Hematopoietic multipotent progenitor cell (in vitro differentiated cells): ENCODE measurements around the gene AIDA. TPM values are rescaled to one million over a fixed set of nuclear protein-coding genes. Genes with fewer than 3 reads are reported as not detected.
"Not testable (repeated sequence)": the region's sequence is repeated elsewhere in the genome, so short reads cannot be mapped to it uniquely, and the experiment has no call there.

ENCODE experiments used
- DNase-seq, 3 donors: peaks; one replicate each; pipeline ENCODE4 v3.0.0-alpha.2; 2011 to 2015; ENCODE audit warnings: low read depth in 2 of 3, low spot score in 2 of 3
- total RNA-seq: library from RNA; depleted of rRNA; stranded (reverse); fragments of >200 nt; gene quantifications from one replicate; pipeline ENCODE4 v1.2.3, GENCODE V29; 2012

Gene AIDA, protein sequence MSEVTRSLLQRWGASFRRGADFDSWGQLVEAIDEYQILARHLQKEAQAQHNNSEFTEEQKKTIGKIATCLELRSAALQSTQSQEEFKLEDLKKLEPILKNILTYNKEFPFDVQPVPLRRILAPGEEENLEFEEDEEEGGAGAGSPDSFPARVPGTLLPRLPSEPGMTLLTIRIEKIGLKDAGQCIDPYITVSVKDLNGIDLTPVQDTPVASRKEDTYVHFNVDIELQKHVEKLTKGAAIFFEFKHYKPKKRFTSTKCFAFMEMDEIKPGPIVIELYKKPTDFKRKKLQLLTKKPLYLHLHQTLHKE
- 11.6 TPM for total RNA-seq

DNA sequence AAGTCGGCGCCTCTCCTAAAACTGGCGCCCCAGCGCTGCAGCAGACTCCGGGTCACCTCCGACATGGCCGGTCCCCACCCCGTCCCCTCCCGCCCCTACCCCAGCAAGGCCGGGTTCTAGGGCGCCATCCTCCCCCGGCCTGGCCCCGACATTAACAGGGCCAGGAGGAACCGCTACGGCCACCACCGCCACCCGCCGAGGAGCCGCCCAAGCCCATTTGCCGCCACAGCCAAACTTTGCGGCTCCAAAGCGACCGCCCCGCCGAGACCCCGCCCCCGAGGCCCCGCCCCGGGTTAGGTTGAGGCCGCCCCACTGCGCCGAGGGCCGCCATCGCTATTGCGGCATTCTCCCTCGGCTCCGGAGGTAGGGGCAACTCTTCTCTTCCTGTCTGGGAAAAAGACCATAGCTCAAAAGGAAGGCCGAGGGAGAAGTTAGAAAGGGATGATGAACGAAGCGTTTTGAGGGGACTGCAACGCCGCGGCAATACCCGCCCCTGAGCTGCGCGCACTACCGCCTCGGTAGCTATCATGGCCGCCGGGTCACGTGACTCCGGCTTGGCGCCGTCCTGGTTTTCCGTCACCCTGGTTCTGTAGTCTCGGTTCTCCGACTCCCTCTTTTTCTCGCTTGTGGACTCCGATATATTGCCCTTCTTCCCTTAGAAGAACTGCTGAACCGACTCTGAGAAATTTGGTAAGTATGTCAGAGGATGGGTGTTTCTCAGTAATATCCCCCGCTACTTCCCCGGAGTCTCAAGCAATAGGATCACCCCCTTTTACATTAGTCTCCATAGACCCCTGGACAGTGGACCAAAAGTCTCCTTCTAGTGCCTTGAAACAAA, at the start of gene AIDA, which contains the start of gene BROX:
Gene AIDA (minus strand): TSS at position 239 of the 838 bp plus-strand sequence. CDS start 174 bp downstream, at position 65.
Gene BROX (plus strand): TSS at position 312 of the 838 bp plus-strand sequence. CDS start 3,136 bp downstream, outside the sequence.
- peak; percentile 87 to 93 (median 88) for DNase-seq

DNA sequence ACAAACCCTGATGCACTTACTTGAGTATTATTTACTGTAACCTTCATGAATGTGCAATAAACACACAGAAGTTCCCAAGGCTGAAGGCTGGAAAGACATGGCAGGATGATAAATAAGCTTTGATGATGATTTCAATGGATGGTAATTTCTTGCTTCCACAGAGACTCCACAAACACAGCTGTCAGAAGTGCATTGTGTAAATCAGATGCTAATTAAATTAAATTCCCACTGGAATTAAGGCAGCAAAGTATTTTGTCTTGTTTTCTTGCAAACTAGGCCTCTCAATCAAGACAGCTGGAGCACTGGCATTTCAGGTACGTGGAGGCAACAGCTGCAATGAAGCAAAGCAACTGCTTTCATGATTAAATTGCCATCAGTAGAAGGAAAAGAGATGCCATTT, 48.8 kb upstream of the AIDA start:
- DNase-seq, result no peak

DNA sequence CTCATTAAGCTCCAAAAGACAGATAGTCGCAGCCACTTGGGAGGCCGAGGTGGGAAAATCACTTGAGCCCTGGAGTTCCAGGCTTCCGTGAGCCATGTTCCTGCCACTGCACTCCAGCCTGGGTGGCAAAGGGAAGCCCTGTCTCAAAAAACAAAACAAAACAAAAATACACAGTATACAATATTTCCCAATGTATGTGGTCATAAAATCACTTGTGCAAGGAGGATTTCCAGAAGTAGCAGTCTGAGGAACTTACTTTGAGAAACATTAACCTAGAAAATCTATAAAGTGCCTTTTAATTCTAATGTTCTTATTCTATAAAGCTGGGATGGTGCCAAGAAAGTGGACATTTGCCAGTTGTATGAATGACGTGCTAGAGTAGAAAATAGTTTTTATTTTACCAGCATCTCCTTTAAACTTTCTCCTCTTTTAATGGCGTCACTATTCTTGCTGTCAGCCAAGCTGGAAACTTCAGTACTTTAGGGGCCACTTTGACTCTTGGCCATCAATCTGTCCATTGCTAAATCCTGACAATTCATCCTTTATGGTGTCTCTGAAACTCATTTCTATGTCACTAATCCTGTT, 47.3 kb upstream of the AIDA start:
- no peak for DNase-seq

DNA sequence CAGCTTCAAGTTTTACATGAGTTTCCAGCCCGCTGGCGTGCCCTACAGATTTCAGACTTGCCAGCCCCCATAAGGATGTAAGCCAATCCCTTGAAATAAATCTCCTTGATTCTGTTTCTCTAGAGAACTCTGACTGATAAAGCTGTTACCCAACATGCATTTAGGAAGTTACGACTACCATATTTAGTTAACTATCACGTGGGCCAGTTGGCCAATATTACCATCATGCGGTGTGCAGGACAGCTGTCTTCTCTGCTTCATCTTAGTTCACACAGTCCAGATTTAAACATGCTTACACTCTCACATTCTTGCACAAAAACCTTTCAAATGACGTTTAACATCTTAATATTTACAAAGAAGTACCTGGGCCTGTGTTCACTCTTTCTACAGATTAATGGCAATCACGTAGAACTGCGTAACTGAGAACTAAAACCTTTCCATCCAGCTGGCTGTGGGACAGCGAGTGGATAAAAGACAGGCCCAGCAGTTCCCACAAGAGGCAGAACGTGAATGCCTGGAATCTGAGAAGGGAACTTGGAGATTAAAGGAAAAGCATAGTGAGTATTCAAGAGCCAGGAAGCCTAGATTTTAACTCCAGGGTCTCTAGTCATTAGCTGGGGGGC, 45.5 kb upstream of the AIDA start:
- DNase-seq, result no peak

DNA sequence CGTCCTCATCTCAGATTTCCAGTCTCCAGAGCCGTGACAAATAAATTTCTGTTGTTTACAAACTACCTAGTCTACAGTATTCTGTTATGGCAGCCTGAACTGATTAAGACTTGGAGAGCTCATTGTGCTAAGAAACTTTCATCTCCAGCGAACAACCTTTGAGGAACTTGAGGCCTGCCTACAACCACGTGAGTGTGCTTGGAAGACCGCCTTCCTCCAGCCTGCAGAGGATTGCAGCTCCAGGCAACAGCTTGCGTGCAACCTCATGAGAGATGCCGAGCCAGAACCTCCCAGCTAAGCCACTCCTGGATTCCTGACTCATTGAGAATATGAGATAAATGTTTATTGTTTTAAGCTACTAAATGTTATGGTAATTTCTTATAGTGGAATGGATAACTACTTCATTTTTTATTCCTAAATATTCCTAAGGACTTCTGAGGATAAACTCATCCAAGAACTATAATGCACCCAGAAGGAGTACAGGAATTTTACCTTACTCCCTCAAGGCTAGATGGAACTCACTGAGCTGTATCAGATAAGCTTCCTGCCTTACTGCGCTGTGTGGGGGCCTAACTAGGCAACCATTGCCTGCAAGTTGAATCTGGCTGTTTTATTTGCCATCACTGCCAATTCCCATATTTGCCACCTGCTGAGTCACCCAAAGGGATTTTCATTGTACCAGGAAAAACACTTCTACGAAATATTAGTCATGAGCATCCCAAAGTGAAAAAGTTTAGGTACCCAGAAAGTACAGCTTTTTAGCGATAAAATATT, 42.3 kb upstream of the AIDA start:
- peak in 1 of 3 donors; percentile 51 for DNase-seq

DNA sequence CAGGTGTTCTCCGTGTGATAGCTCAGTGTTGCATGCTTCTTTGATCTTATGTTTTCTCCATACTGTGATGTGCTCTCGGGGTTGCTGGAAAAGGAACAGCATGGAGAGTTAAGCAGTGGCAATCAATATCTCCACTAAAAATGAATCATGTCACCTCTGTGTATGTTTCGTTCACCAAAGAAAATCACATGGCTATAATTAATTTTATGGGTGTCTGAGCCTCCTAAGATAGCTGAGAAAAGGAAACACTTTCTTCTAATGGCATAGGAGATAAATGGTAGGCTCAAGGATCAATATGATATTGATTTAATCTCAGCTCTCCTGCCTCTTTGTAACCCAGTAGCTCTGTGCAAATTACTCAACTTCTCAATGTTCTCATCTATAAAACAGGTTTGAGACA, 39.0 kb upstream of the AIDA start:
- DNase-seq, result no peak

DNA sequence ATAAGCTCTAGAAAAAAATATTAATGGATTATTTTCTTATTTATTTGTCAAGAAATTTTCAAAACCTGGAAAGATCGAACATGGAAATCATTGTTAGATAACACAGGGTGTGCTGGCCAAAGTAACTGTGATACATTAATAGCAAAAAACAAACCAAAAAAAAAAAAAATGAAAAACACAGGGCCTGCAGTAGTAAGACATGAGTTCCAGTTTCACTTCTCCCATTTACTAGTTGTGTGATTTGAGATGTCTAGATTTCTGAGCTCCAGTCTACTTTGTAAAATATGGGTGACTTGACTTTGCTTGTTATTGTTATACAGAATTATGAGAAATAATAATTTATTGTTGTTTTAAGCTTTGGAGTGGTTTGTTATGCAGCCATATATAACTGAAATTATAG, 38.4 kb upstream of the AIDA start:
- no peak for DNase-seq

DNA sequence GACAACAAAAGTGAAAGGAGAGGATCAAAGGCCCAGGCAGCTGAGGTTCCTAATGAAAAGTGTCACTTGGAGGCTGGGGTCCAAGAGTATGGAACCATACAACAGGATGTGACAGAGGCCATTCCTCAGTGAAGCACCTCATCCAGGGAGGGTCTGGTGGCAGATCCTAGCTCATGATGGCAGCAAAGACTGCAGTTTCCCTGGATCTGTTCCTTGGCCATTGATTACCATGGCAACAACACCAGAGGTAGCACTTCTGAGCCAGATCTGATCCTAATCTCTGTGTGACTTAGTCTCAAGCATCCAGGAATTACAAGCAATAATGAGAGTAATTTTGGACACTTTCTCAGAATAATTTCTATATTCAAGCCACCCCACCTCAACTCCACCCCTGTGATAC, 37.6 kb upstream of the AIDA start:
- DNase-seq, result no peak

DNA sequence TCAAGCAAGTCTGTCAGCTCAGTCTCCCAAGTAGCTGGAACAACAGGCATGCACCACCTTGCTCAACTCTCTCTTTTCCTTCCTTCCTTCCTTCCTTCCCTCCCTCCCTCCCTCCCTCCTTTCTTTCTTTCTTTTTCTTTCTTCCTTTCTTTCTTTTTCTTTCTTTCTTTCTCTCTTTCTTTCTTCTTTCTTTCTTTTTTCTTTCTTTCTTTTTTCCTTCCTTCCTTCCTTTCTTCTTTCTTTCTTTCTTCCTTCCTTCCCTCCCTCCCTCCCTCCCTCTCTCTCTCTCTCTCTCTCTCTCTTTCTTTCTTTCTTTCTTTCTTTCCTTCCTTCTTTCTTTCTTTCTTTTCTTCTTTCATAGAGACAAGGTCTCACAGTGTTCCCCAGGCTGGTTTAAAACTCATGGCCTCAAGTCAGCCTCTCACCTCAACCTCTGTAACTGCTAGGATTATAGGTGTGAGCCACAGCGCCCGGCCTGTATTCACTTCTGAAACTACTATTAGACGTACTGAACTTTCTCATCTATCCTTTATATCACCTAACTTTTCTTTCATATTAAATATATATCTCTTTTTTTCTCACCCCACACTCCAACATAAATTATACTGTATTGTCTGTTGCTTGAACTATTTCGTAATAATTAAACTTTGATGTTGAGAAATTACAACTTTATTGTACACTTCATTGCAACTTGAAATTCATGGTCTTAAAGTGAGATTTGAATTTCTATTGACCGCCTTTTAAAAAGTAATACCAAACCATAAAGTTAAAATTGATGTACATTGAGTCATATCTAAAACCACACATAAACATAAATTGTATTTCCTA, 29.6 kb upstream of the AIDA start:
- not testable (repeated sequence) for DNase-seq

DNA sequence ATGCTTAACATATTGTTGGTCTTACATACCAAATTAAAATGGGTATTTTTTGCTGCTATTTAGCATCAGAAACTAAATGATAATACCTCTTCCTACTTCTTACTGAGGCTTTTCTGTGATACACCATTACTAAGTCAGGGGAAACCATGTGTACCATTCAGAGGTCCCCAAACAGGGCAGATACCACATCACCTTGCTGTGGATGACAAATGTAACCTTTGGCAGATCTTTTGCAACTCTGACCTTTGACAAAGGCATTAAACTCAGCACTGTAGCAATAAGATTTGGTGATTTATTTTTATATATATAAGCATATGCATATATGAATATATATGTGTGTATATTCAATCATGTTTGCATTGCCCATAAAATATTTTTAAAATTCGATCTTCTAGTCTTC, 27.6 kb upstream of the AIDA start:
- no peak for DNase-seq

DNA sequence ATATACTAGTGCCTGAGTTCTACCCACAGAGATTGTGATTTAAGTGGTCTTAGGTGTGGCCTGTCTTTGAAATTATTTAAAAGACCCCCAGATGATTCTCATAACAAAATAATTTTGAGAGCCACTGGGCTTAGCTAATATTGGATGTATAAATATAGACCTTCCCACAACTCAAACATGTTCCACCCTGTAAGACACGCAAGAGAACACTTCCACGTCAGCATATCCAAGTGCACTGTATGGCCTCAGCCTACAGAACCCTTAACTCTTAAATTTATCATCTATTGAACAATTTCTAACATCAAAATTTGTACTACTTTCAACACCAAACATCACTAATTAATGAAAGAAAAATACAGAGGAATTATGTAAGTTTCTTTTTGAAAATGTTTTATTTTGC, 27.2 kb upstream of the AIDA start:
- DNase-seq, result no peak

DNA sequence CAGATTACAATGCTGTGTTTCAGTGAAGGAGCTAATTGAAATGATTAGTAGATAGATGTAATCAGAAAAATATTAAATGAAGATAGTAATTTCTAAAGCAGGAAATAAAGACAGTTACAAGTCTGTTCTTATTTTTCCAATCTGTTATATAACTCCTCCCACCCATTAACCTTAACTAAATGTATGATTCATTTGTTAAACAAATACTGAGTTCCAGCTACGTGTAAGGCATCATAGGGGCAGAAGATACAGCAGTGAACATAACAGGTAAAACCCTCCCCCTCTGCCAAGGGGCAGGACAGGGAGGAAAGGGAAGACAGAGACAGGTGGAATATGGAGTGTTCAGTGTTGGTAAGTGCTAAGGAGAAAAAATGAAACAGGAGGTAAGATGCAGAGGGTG, 24.7 kb upstream of the AIDA start, which contains the start of gene FAM177B:
Gene FAM177B (plus strand): TSS at position 231 of the 400 bp plus-strand sequence. CDS start 9,344 bp downstream, outside the sequence.
- no peak for DNase-seq

DNA sequence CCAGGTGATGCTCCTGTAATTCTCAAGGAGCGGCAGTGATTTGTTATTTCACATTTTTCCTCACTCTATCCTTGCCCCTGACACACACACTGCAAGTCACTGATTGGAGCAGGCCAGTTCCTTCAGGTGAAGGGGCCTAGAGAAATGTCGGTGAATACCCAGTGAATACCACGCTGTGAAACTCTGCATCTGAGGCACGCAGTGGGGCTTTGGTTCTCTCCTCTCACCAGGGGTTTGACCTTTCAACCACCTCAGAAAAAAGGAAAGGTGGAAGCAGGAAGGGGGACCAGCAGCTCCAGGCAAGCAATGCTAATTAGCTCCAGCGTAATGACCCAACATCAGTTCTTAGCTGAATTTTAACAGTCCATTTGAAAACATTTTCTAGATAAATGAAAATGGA, 24.2 kb upstream of the AIDA start:
- no peak for DNase-seq

DNA sequence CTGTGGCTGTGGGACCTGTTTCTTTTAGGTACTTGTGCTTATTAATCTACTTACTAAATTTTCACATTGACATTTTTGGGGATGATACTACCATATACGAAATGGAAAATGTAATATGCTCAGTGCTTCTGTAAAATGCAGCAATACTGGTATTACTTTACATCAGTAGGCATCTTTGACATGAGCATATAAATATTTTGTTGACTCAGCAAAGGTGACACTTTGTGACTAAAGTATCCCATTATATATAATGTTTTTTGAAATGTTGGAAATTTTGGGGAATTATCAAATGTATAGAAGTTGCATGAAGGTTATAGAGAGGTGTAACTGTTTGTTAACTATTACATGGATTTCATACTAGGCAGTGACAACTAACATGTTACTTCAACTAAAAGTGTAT, 22.4 kb upstream of the AIDA start:
- no peak for DNase-seq

DNA sequence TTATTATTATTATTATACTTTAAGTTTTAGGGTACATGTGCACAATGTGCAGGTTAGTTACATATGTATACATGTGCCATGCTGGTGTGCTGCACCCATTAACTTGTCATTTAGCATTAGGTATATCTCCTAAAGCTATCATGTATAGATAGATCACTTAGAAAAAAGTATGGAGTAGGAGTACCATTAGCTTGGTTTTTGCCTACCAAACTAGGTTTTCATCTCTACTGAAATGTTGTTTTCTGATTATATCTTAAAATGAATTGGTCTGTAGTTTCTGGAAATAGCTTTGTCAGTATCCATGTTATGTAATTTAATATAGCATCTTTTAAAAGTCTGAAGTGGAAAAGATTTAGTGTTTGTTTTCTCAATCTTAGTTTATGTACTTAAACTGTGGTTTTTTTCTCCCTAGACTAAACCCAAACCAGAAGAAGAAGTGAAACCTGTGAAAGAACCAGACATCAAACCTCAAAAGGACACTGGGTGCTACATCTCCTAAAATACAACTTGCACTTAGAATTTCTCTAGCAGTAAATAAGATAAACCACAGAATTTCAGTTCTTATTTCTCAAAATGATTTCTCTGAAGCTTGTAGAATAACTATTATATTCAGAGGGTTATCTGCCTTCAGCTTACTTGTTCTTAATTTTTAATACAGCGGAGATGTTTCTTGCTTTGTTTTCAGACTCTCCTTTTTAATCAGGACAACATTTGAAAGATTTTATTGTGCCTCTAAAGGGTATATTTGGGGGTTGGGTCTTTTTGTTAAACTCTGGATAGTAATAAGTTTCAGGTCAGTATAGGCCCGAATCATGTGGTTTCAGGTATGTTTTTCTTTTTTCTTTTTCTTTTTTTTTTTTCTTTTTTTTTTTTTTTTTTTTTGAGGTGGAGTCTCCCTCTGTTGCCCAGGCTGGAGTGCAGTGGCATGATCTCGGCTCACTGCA, 20.2 kb upstream of the AIDA start:
- no peak for DNase-seq

DNA sequence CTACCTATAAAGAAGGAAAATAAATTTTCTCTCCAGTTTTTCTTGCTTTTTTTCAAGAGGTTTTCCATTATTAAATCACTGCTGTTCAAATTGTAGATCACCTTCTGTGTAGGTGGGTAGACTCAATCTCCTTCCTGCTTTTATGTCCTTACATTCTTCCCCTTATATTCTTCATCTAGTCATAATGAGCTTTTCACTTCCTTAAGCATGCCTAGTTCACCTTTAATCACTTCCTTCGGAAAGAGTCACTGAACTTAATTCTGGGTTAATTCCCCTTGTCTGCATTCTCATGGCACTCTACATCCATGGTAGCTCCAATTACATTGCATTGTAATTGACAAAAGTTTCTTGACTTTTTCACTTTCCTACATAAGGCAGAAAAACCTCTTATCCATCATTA, 18.6 kb upstream of the AIDA start:
- DNase-seq, result no peak

DNA sequence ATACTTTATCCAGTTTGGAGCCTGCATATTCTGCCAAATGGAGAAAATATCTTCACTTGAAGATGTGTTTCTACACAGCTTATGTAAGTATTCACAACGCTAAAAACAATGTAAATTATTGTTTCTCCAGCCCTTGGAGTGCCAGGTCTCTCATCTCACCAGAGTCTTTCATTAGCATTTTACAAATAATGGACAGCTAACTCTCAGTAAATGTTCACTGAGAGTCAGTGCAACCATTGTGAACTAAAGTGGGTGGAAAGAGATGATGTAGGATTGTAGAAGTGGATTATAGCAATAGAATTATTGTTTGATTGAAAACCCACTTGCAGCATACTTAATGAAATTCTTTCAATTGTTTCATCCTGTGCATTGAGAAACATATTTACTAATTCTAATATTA, 16.5 kb upstream of the AIDA start:
- DNase-seq, result no peak

DNA sequence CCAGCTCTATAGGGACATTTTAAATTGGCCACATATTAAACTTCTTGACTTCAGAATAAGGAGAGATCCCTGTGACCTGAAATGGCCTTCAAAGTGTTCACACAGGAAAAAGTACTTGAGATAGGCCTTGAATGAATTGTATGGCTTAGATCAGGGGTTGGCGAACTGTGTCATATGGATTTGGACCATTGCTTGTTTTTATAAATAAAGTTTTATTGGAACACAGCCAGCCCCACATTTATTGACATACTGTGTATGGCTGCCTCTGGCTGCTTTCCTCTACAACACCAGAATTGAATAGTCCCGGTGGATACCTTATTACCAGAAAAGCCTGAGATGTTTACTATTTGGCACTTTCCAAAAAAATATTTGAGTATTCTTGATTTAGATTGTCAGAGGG, 4.1 kb upstream of the AIDA start:
- DNase-seq, result no peak
